PC-9 (cell line): ENCODE data around the gene ZNF609.

Experiments
- EZH2 ChIP-seq: fragments of 200-600 bp; sonication (generic); IDR thresholded peaks from 2 replicates; pipeline ENCODE4 v1.8.0; 2017; ENCODE audit warnings: antibody characterized with exemption, low read depth
- TF ChIP-seq, protein P1 (sequence below): fragments of 200-600 bp; sonication (generic); conservative IDR thresholded peaks from 2 replicates; pipeline ENCODE4 v1.6.1; 2017; ENCODE audit warnings: mixed run types, antibody characterized with exemption, mild to moderate bottlenecking, moderate library complexity

DNA sequence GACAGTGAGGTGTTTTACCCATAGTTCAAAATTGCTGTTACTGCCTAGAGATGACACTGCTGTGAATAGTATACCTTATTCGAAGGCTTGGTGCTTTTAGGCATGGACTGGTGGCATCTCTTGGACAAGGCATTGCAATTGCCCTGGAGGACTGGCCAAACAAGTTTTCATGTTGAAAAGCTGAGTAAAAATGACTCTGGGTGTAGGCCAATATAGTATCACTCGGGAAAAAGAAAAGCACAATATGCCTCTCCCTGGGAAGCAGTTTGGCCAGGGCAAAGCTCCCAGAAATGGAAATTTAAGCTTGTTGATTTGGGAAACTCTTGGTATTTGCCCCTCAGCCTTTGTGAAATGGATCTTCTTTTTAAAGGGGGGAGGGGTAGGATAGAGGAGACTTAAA is 54.8 kb downstream of the ZNF609 start:
- TF ChIP-seq, protein P1, sequence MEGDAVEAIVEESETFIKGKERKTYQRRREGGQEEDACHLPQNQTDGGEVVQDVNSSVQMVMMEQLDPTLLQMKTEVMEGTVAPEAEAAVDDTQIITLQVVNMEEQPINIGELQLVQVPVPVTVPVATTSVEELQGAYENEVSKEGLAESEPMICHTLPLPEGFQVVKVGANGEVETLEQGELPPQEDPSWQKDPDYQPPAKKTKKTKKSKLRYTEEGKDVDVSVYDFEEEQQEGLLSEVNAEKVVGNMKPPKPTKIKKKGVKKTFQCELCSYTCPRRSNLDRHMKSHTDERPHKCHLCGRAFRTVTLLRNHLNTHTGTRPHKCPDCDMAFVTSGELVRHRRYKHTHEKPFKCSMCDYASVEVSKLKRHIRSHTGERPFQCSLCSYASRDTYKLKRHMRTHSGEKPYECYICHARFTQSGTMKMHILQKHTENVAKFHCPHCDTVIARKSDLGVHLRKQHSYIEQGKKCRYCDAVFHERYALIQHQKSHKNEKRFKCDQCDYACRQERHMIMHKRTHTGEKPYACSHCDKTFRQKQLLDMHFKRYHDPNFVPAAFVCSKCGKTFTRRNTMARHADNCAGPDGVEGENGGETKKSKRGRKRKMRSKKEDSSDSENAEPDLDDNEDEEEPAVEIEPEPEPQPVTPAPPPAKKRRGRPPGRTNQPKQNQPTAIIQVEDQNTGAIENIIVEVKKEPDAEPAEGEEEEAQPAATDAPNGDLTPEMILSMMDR, result no peak
- TF ChIP-seq EZH2, result no peak
